IPS-18c (cell line): ENCODE data around the gene CLBA1.
A peak's percentile ranks its signal among the peaks of the same experiment; 100 is the strongest.

Source experiments
- H3K4me3 ChIP-seq: 2 replicates; pipeline ENCODE4 v1.7.0; 2013; ENCODE audit warnings: low read depth, mild to moderate bottlenecking, low read length, moderate library complexity; ENCODE audit not compliant: insufficient read depth
- H3K9me3 ChIP-seq: one replicate; pipeline ENCODE4 v1.6.1; 2013; ENCODE audit warnings: mild to moderate bottlenecking, low read length, moderate library complexity; ENCODE audit not compliant: control insufficient read depth, insufficient read depth

The CLBA1 gene

DNA sequence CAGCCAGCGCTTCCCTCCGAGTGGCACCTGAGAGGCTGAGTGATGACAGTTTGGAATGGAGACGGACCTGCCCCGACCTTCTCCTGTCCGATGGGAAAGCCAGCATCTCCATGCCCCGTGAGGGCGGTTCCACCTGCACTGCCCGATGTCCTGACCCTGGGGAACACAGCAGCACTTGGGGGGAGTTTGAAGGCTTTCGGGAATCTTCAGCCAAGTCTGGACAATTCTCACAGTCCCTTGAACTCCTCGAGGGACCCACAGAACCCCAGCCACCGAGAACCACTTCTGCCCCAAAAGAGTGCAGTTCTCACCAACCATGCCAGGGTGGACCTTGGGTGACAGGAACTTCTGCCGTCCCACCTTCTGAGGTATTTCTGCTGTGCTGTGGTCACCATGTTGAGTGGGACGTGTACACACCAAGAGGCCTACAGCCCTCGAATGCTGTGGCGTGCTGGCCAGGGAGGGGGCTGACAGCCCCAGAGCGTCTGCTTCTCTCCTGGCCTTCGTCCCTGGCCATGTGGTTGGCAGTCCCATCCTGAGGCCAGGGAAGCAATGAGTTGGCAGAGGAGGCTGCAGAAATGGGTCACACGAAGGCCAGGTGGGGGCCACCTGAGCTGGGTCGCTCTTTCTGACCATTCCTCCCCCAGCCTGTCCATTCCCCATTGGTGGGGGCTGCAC is 1.0 kb downstream of the CLBA1 start:
- Histone ChIP-seq H3K4me3 (peak overlapping the region; percentile 60), H3K9me3 (peaks cover 2% of the 10 kb centered on the region)

DNA sequence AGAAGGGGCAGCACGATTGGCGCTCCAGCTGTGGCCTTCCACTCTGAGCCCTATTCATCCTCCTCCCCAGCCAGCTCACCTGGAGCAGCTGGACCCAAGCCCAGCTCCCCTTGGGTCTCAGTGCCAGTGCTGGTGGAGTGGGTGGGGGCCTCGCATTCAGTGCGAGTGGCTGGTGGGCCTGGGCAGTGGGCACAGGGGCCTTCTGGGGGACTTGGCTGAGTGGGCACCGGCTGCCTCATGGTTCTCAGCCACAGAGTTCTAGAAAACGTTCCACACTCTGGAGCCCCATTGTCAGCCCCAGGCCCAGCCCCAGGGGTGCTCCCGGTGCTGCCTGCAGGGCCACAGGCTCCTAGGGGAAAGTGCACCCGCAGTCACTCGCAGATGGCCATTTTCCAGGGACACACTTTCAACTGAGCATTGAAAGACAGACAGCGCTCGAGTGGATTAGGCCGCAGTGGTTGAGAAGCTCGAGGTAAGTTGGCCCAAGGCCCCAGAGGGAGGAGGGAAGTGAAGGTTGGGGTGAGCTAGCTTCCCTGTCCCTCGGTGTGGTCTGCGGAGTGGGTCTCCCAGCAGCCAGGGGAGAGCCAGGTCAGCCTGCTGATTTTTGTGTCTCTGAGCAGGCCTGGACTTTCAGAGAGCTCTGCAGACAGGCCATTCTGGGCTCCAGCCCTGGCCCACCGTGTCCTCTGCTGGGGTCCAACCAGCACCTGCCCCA is 3.8 kb downstream of the CLBA1 start:
- H3K9me3 ChIP-seq: peaks cover 2% of the 10 kb centered on the region
- no peak overlapping the region for H3K4me3 ChIP-seq

DNA sequence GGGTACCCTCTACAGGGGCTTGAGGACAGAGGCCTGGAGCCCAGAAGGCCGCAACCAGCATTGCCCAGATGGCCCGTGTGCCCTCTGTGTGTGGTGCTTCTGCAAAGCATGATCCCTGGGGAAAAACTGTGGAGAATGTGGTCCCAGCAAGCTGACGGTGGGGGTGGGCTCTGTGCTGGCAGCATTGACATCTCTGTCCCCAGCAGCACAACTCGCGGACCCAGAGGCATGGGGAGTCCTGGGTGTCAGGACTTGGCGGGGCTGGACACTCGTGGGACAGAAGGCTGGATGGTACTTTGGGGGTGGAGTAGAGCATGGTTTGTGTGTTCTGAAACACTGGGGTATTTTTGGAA is 4.3 kb downstream of the CLBA1 start:
- Histone ChIP-seq H3K4me3 (no peak overlapping the region), H3K9me3 (peaks cover 2% of the 10 kb centered on the region)

DNA sequence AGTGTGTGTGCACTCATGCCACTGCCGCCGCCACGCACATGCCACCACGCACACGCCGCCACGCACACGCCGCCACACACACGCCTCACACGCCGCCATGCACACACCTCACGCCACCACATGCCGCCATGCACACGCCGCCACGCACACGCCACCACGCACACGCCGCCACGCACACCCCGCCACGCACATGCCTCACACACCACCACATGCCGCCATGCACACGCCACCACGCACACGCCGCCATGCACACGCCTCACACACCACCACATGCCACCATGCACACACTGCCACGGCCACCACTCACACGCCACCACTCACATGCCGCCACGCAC is 6.3 kb downstream of the CLBA1 start:
- Histone ChIP-seq H3K9me3 (peaks cover 2% of the 10 kb centered on the region), H3K4me3 (no peak overlapping the region)

DNA sequence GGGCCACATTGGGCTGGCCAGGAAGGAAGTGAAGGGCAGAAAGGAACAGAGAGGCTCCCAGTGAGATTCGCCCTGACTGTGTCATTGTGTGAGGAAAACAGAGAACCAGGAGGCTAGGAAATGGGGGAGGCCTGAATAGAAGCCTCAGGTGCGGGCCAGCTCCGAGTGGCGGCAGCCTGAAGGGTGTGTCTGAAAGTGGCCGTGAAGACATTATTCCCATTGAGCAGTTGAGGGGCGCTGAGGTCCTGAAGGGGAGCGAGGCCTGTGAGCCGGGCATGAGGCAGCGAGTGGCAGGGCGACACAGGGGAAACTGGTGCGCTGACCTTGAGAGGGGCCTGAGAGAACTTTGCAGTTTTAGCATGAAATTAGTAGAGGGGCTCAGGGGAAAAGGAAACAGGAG is 6.9 kb downstream of the CLBA1 start:
- no peak overlapping the region for H3K4me3 ChIP-seq
- no peaks in the 10 kb centered on the region for H3K9me3 ChIP-seq

DNA sequence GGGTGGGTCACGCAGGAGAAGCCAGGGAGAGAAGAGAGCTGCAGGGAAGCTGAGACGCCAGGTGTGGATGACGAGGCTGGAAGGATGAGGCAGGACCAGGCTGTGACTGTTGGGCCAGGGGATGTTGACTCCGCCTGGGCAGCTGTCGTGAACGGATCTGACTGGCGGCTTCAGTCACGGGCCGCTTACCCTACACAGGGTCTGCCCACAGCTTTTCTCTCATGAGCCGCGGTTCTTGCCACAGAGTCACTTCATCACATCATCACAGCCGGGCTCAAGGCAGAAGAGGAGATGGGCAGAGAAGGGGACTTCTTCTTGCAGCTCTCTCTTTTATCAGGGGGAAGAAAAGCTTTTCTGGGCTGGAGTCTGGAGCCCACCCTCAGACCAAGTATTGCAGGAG is 7.7 kb downstream of the CLBA1 start:
- no peaks in the 10 kb centered on the region for H3K9me3 ChIP-seq
- H3K4me3 ChIP-seq: no peak overlapping the region

DNA sequence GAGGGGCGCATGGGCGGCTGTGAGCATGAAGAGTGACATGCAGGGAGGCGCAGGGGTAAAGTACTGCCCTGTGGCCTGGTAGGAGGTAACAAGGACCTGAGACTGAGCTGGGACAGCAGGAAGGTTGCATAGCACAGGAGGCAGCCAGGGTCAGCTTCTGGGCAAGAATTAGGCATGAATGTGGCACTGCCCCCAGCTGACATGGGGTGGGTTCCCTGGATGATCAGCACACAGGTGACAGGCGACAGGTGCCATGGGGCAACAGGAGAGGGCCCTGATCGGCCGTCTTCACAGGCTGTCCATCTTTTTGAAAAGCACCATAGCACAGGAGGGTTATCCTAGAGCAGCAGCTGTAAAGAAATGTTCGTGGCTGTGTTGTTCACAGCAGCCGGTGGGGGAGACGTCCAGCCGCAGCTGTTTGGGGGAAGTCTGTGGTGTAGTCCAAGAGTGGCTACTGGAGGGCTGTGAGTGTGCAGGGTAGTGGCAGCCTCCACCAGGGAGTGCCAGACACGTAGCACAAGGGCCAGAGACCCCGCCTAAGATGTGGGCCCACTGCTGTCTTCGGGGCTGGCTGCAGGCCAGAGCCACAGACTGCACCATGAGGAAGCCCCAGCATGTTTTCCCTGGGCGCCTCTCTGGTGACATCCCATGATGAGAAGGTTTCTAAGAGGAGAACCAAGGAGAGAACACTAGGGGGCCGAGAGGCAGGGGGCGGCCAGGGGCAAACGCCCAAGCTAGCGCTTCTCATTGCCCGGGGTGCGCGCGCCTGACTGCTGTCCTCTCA is 8.4 kb downstream of the CLBA1 start:
- no peak overlapping the region for H3K4me3 ChIP-seq
- H3K9me3 ChIP-seq: no peaks in the 10 kb centered on the region

DNA sequence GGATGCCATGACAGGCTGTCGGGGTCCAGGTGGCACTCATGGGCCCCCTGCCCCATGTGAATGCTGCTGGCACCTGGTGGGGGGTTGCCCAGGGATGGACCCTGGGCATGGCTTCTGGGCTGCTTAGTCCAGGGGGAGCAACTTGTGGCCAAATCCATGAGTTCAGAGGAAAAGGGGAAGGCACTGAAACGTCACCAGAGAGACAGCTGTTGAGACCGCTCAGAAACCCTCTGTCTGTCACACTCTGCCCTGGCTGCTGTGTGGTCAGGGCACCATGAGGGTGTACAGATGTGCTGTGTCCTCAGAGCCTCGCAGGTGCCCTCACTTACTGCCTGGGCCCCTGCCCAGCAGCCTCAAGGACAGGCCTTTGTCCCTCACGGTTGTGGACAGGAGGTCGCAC is 9.4 kb downstream of the CLBA1 start:
- H3K4me3 ChIP-seq: no peak overlapping the region

DNA sequence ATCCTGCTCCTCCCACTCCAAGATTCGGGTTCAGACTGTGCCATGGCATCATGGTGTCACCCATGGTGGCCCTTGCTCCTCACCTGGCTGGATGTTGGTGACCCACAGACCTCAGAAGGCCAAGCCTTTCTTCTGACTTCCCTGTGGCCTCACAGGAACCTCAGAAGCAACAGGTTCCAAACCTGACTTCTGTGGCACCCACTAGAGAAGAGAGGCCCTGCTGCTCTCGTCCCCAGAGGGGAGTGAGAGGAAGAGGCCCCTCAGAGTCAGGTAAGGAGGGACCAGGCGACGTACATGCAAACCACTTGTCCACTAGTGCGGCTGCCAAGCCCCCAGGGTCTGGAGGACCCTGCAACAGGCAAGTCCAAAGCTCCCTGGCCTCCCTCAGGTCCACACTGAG is 10.4 kb downstream of the CLBA1 start:
- no peaks in the 10 kb centered on the region for H3K9me3 ChIP-seq
- no peak overlapping the region for H3K4me3 ChIP-seq

More for the DNA sequence above, 9.4 kb downstream of the CLBA1 start:
- H3K9me3 ChIP-seq: no peaks in the 10 kb centered on the region

DNA sequence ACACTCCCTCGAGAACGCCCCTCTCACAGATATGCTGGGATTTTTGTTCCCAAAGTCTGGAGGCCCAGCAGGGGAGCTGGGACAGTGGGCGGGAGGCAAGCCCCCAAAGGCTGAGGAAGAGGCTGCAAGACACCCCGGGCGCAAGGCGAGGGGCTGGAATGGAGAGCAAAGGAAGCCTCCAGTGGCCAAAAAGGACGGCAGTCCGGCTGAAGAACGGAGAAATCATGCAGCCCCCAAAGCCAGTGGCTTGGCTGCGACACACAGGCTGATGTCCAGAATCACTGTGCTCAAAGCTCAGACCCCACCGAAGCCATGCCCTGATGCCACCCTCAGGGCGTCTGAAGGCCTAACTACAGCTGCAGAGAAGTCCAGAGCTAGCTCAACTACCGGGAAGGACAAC is 10.9 kb downstream of the CLBA1 start:
- no peaks in the 10 kb centered on the region for H3K9me3 ChIP-seq
- no peak overlapping the region for H3K4me3 ChIP-seq

DNA sequence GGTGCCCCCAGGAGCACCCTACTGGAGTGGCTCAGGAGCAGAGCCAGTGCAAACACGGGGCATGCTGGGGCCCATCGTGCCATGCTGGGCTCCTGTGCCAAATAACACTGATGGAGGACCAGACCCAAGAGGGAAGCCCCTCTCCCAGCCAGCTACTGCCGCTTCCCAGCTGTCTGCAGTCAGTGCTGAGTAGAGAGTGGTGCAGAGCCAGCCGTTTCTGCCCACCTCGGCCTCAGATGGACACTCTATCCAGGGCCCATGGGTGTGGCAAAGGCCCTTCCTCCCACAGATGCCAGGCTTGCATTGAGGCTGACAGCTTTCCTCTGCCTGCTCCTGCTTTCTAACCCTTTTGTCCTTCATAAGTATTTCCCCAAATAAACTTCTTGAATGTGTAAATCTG is 13.2 kb downstream of the CLBA1 start:
- no peak overlapping the region for H3K4me3 ChIP-seq
- H3K9me3 ChIP-seq: no peaks in the 10 kb centered on the region

DNA sequence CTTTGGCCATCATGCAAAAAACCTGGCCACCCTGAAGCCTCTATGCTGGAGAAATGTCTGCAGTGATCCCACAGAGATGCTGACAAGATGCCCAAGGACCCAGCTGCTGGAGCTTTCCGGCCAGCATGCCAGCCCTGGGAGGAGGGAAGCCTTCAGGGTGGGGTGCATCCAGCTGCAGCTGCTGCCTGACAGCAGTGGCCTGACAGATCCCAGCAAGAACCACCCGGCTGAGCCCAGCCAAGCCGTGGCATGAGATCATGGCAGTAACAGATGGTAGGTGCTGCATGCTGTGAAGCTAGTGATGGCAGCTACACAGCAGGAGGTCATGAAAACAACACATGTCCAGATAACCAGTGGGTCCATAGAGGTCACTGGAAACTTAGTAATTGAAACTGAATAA is 13.8 kb downstream of the CLBA1 start:
- no peaks in the 10 kb centered on the region for H3K9me3 ChIP-seq
- H3K4me3 ChIP-seq: no peak overlapping the region

DNA sequence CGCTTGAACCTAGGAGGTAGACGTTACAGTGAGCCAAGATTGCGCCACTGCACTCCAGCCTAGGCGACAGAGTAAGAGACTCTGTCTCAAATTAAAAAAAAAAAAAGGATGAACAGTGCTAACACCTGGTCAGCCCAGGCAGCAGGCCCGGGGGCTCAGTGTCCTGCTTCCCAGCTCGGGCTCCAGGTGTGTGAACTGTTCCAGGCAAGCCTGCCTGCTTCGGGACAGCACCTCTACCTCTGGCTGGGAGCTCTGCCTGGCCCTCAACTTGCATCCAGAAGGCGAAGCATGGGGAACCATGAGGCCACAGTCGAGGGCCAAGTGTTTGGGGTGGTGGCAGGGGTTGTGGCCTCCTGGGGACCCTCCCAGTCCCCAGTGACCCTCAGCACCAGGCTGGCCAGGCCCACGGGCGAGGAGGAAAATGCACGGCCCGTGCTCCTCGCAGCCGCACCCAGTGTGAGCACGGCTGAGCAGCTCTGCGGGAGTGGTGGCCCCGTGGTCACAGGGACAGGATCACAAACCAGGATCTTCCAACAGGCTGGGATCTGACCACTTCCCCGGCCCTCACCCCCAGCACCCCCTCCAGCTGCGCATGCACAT is 19.8 kb downstream of the CLBA1 start:
- no peak overlapping the region for H3K4me3 ChIP-seq
- H3K9me3 ChIP-seq: no peaks in the 10 kb centered on the region

DNA sequence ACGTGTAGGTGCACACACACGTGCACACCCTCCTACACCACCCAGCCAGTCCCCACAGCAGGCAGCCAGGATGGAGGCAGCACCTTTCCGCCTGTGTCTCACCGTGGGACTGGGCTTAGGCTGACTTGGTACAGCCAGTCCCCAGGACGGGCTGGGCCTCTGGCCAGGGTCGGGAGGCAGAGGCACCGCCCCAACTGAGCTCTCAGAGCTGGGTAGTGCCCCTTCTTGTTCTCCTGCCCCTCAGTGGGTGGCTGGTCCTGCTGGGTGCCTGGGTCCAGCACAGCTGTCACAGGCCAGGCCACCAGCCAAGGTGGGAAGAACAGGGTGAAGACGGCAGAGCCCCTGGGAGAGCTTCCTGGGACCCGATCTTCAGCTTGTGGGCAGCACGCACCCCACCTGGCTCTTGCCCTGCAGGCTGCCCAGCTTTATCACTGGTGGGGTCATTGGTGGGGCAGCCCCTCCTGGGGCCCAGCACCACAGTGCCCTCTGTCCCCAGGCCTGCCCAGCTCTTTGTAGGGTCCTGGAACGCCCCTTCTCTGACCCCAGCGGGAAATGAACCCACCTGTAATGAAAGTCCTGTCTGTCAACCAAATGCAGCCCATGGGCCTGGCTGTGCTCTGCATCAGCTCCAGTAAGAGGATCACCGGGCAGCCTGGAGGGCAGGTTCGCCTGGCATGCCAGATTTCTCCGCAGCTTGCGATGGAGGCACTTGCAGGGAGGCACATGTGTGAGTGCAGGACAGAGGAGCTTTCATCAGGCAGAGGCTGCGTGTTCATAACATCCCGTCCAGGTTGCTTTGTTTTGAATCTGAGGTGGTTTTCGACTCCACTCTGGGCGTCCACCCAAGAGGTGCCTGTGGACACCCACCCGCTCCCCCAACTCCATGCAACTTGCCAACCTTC is 20.6 kb downstream of the CLBA1 start:
- Histone ChIP-seq H3K4me3 (no peak overlapping the region), H3K9me3 (no peaks in the 10 kb centered on the region)

DNA sequence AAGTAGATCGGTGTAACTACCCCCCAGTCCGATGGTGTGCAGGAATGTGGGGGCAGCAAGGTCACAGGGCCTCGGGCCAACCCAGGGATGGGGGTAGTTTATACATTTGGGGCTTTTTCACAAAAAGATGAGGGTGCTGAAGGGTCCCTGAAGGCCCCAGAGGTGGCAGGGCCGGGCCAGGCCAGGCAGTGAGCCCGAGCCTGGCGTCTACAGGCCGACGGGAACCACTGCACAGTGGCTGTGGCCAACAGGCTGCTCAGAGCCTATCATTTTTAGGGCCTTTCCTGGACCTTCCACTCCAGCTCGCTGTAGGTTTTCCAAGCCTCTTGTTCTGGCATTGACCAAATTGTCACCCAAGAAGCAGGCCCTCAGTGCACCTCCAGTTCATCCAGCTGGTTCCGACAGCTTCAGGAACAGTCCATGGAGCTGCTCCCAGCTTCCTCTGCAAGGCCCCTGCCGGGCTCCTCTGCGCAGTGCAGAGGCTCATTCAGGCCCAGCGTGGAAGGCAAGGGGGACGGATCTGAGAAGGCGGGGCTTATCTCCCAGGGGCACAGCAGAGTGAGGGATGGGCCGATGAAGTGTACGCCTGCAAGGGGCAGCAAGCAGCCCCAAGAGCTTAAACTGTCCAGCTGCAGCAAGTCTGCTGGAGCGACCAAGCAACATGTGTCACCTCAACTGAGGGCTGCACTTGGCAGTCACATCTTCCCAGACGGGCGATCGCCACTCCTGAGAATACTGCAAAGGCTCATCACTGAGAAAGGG is 21.4 kb downstream of the CLBA1 start:
- Histone ChIP-seq H3K4me3 (no peak overlapping the region), H3K9me3 (no peaks in the 10 kb centered on the region)

DNA sequence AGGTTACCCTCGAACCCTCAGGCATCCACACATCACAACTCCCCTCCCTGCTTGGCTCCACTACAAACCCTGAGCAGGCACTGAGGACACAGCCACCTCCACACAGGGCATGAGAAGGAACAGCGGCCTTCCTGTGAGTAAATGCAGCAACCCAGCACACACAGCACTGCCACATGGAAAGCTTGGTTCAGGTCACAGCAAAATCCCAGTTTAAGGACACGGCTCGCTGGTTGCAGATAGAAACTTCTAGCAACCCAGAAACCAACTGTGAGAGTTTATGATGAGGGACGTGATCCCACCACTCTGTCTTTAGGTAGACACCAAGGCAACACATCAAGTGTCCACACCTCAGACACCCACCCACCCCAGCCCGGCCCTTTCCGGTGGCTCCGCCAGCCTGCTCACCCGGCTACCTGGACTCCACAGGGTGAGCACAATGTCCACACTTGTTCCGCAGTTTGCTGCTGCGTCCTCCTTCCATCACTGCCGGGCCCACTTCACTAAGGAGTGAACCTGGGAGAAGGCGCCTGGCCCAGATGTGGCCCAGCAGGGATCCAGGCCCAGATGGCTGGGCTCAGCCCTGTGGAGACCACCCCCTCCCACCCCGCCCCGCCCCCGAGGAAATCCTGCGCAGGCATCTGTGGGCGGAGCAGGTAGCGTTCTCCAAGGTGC is 22.1 kb downstream of the CLBA1 start:
- Histone ChIP-seq H3K4me3 (no peak overlapping the region), H3K9me3 (no peaks in the 10 kb centered on the region)
